Memory B cell (primary cell): ENCODE measurements around the gene THEM4.
"Not testable (repeated sequence)": the region's sequence is repeated elsewhere in the genome, so short reads cannot be mapped to it uniquely, and the experiment has no call there.

Source experiments
- ATAC-seq: fragments of 150-1000 bp; cut with Tn5 transposase; 2 replicates; pipeline ENCODE4 v1.10.0; 2021; ENCODE audit warnings: low read depth, mild to moderate bottlenecking, moderate library complexity
- DNase-seq, 2 donors: peaks; one replicate each; pipeline ENCODE4 v3.0.0; 2022; ENCODE audit warnings: low spot score in 2 of 2
- H3K27ac Mint-ChIP-seq: one replicate; pipeline ENCODE4 v1.8.0; 2022; ENCODE audit warnings: mild to moderate bottlenecking, moderate library complexity, mixed read lengths
- H3K27me3 Mint-ChIP-seq: one replicate; pipeline ENCODE4 v1.8.0; 2022; ENCODE audit warnings: mixed read lengths
- H3K36me3 Mint-ChIP-seq: one replicate; pipeline ENCODE4 v1.8.0; 2022; ENCODE audit warnings: mild to moderate bottlenecking, mixed read lengths
- H3K4me1 Mint-ChIP-seq: one replicate; pipeline ENCODE4 v1.8.0; 2022; ENCODE audit warnings: mixed read lengths
- H3K4me3 Mint-ChIP-seq: one replicate; pipeline ENCODE4 v1.8.0; 2022; ENCODE audit warnings: mild to moderate bottlenecking, moderate library complexity, mixed read lengths
- H3K9me3 Mint-ChIP-seq: one replicate; pipeline ENCODE4 v1.8.0; 2022; ENCODE audit warnings: mixed read lengths

THEM4 gene

DNA sequence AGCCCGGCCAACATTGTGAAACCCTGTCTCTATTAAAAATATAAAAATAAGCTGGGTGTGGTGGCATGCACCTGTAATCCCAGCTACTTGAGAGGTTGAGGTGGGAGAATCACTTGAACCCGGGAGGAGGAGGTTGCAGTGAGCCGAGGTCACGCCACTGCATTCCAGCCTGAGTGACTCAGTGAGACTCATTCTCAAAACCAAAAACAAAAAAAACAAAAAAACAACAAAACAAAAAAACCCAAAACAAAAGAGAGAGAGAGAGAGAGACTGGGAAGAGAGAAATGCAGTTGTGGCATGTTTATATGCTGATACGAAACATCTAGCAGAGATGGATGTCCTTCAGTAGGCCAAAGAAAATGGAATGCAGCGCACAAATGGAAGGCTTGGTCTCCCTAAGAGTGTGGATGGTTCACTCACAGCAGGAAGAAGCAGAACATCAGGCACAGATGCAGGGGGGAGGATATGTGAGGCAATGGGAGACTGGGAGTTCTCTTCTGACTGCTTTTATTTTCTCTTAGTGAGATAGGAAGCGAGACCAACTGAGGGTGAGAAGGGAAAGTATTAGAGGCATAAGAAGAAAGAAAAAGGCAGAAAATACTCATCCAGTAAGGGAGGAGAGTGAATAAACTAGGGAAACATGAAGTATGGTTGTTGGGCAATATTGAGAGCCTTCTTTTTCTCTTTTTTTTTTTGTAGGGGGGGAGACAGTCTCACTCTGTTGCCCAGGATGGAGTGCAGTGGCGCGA, 16.0 kb downstream of the THEM4 start:
- no peaks in the 10 kb centered on the region for H3K9me3 Mint-ChIP-seq
- H3K36me3 Mint-ChIP-seq = peaks cover 29% of the 10 kb centered on the region
- no peak overlapping the region for H3K27ac Mint-ChIP-seq
- DNase-seq (no peak), ATAC-seq (no peak)
- H3K4me1 Mint-ChIP-seq = no peaks in the 10 kb centered on the region
- no peaks in the 10 kb centered on the region for H3K27me3 Mint-ChIP-seq
- H3K4me3 Mint-ChIP-seq = no peak overlapping the region

DNA sequence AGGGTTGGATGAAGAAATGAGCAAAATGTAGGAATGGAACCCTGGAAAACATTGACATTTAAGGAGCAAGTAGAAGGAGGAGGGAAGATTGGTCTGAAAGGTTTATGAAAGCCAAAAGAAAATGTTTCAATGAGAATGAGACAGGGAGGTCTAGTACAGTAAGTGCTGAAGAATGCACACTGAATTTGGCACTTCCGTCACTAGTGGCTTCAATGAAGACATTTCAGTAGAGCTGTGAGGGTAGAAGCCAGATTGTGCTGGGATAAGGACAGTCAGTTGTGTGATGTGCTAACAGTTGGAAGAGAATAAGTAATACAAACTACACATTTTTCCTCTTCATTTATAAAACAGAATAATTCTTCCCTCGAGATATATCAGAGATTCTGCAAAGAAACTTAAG, 17.1 kb downstream of the THEM4 start:
- Mint-ChIP-seq H3K27ac (no peak overlapping the region), H3K36me3 (peaks cover 34% of the 10 kb centered on the region), H3K9me3 (no peaks in the 10 kb centered on the region), H3K4me1 (no peaks in the 10 kb centered on the region), H3K4me3 (no peak overlapping the region), H3K27me3 (no peaks in the 10 kb centered on the region)
- DNase-seq (no peak), ATAC-seq (no peak)

DNA sequence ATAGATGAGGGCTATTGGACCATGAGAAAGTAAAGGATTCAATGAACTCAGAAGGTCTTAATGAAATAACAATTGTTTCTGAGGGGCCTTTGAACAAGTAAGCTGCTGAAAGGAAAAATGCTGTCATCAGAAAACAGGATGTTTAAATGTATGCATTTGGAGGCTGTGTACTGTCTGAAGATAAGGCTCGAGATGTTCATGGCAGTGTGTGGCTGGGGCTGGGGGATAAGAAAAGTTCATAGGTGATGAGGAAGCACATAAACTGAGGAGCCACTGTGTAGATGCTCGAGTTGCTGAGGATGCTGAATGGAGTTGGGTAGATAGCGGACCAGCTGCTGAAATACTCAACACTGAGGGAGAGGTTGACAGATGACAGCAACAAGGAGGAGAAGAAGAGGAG, 17.8 kb downstream of the THEM4 start:
- ATAC-seq (no peak), DNase-seq (no peak)
- Mint-ChIP-seq H3K27ac (peak overlapping the region; percentile 75), H3K27me3 (no peaks in the 10 kb centered on the region), H3K36me3 (peaks cover 38% of the 10 kb centered on the region), H3K4me3 (no peak overlapping the region), H3K4me1 (no peaks in the 10 kb centered on the region), H3K9me3 (no peaks in the 10 kb centered on the region)

DNA sequence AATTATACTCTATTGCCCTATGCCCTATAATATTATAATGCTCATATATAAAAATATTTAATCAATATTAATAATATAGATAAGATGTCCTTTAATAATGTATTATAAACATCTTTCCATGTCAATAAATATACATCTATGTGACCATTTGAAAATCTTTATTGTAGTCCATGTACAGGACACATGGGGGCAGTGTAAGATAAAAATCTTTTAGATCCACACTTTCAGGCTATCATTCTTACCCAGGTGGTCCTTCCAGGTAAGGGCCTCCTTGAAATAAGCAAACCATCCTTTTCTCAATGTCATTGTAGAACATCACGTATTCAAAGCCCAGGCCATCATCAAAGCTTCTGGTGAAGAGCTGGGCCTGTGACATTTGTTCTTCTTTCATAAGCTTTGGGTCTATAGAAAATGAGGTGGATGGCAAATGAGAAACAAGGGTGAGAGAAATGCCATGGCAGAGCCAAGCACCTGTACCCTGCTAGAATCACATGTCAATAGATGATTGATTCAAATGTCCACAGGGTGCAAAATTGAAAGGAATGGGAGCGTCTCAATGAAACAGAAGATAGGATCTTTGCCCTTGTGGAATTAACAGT, 20.2 kb downstream of the THEM4 start:
- H3K9me3 Mint-ChIP-seq = no peaks in the 10 kb centered on the region
- peaks cover 3% of the 10 kb centered on the region for H3K4me1 Mint-ChIP-seq
- no peak for DNase-seq
- H3K4me3 Mint-ChIP-seq = no peak overlapping the region
- H3K27ac Mint-ChIP-seq = no peak overlapping the region
- peak; percentile 42 for ATAC-seq
- H3K27me3 Mint-ChIP-seq = no peaks in the 10 kb centered on the region
- H3K36me3 Mint-ChIP-seq = peaks cover 35% of the 10 kb centered on the region

DNA sequence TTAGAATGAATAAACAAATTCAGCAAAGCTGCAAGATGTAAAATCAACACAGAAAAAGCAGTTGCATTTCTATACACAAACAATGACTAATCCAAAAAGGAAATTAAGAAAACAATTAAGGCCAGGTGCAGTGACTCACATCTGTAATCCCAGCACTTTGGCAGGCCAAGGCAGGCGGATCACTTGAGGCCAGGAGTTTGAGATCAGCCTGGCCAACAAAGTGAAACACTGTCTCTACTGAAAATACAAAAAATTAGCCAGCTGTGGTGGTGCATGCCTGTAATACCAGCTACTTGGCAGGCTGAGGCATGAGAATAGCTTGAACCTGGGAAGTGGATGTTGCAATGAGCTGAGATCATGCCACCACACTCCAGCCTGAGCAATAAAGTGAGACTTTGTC, 22.3 kb downstream of the THEM4 start:
- DNase-seq = no peak
- no peaks in the 10 kb centered on the region for H3K9me3 Mint-ChIP-seq
- peaks cover 27% of the 10 kb centered on the region for H3K36me3 Mint-ChIP-seq
- H3K4me3 Mint-ChIP-seq = no peak overlapping the region
- H3K27ac Mint-ChIP-seq = no peak overlapping the region
- peaks cover 3% of the 10 kb centered on the region for H3K4me1 Mint-ChIP-seq
- no peaks in the 10 kb centered on the region for H3K27me3 Mint-ChIP-seq
- ATAC-seq = no peak

DNA sequence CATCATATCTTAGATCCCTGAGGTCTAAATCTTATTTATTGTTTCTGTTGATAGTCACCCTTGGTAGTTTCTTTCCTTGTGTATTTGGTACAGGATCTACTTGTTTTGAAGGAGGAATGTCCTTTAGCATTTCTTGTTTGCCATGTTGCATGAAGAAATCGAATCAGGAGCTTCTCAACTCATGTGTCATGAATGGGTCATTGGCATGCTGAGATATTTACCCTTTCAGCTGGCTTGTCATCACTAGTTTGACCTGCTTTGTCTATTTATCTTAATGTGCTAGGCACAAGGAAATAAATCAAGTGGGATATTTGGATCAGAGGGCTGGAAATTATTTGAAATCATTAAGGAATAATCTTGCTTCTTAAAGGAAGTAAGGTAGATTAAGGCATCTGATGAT, 23.8 kb downstream of the THEM4 start:
- H3K27ac Mint-ChIP-seq = no peak overlapping the region
- DNase-seq (no peak), ATAC-seq (no peak)
- no peaks in the 10 kb centered on the region for H3K27me3 Mint-ChIP-seq
- H3K9me3 Mint-ChIP-seq = no peaks in the 10 kb centered on the region
- no peak overlapping the region for H3K4me3 Mint-ChIP-seq
- H3K4me1 Mint-ChIP-seq = peaks cover 3% of the 10 kb centered on the region
- peaks cover 19% of the 10 kb centered on the region for H3K36me3 Mint-ChIP-seq

DNA sequence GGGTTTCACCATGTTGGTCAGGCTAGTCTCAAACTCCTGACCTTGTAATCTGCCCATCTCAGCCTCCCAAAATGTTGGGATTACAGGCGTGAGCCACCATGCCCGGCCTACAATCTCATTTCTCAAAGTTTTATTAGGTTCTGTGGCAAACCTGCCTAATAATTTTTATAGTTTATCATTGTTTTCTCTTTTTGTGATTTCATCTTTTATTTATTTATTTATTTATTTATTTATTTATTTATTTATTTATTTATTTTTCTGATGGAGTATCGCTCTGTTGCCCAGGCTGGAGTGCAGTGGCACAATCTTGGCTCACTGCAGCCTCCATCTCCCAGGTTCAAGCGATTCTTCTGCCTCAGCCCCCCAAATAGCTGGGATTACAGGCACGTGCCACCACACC, 24.4 kb downstream of the THEM4 start:
- peaks cover 19% of the 10 kb centered on the region for H3K36me3 Mint-ChIP-seq
- not testable (repeated sequence) for DNase-seq, H3K4me3 Mint-ChIP-seq, H3K27ac Mint-ChIP-seq, H3K27me3 Mint-ChIP-seq, H3K4me1 Mint-ChIP-seq, ATAC-seq, H3K9me3 Mint-ChIP-seq

DNA sequence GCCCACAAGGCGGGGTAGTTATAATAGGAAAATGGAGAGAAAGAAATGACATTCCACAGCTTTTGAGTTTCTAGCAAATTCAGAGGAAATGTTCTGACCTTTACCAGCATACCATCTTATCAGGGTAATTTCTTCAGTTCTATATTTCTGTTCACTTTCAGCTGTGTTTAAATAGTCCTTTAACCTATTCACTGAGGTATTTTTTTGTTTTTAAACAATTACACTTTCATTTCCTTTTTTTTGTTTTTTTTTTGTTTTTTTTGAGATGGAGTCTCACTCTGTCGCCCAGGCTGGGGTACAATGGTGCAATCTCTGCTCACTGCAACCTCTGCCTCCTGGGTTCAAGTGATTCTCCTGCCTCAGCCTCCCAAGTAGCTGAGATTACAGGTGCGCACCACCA, 24.9 kb downstream of the THEM4 start:
- H3K9me3 Mint-ChIP-seq, H3K27ac Mint-ChIP-seq, DNase-seq, H3K27me3 Mint-ChIP-seq, H3K4me1 Mint-ChIP-seq, H3K4me3 Mint-ChIP-seq: not testable (repeated sequence)
- peaks cover 19% of the 10 kb centered on the region for H3K36me3 Mint-ChIP-seq
- peak; percentile 52 for ATAC-seq

DNA sequence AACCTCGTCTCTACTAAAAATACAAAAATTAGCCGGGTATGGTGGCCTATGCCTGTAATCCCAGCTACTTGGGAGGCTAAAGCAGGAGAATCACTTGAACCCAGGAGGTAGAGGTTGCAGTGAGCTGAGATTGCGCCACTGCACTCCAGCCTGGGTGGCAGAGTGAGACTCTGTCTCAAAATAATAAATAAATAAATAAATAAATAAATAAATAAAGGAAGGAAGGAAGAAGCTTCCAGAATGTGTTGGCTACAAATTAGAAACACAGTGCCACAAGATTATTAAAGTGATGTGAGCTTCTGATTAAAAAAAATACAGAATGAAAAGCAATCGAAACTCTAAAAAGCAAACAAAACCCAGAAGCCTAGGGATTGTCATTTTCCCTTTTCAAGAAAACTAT, 25.4 kb downstream of the THEM4 start:
- H3K9me3 Mint-ChIP-seq, H3K27me3 Mint-ChIP-seq, H3K4me3 Mint-ChIP-seq, H3K27ac Mint-ChIP-seq, H3K4me1 Mint-ChIP-seq, DNase-seq, ATAC-seq: not testable (repeated sequence)
- peaks cover 15% of the 10 kb centered on the region for H3K36me3 Mint-ChIP-seq

DNA sequence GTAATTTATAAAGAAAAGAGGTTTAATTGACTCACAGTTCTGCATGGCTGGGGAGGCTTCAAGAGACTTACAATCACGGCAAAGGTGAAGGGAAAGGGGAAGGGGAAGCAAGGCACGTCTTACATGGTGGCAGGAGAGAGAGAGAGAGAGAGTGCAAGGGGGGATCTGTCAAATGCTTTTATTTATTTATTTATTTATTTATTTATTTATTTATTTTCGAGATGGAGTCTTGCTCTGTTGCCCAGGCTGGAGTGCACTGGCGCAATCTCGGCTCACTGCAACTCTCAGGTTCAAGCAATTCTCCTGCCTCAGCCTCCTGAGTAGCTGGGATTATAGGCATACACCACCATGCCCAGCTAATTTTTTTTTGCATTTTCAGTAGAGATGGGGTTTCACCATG, 26.4 kb downstream of the THEM4 start:
- not testable (repeated sequence) for H3K27me3 Mint-ChIP-seq, H3K9me3 Mint-ChIP-seq, DNase-seq, H3K27ac Mint-ChIP-seq, ATAC-seq, H3K4me3 Mint-ChIP-seq, H3K4me1 Mint-ChIP-seq
- H3K36me3 Mint-ChIP-seq = peaks cover 15% of the 10 kb centered on the region

DNA sequence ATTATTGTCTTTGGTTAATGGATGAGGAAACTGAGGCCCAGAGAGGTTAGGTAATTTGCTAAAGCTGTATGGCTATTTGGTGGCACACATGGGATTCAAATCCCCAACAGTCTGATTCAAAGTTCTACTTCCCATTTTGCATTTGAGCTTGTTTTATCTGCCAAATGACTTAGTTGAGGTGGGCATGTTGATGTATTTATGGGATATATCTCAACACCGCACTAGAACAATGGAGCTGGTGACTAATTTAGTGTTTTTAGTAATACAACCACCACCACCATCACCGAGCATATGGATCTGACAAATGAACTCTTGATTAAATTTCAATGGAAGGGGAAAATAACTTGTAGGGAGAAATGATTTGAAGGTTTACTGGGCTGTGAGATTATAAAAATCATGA, 26.8 kb downstream of the THEM4 start:
- Mint-ChIP-seq H3K4me3 (no peak overlapping the region), H3K4me1 (peaks cover 3% of the 10 kb centered on the region), H3K27ac (no peak overlapping the region), H3K9me3 (no peaks in the 10 kb centered on the region), H3K27me3 (no peaks in the 10 kb centered on the region), H3K36me3 (peaks cover 13% of the 10 kb centered on the region)
- ATAC-seq = no peak
- no peak for DNase-seq

DNA sequence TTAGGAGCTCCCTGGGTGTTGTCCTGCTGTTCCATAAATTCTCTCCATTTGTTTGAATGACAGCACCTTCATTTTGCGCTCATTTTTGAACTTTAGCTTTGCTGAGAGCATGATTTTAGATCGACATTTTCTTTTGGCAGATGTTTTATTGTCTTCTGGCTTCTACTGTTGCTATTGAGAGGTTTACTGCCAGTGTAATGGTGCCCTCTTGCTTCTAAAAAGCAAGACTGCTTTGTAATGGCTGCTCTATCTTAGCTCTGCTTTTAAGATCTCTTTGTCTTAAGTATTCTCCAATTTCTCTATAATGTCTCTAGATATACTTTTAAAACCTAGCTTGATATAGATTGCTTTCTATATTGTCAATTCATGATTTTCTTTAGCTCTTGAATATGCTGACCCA, 27.8 kb downstream of the THEM4 start:
- peaks cover 10% of the 10 kb centered on the region for H3K36me3 Mint-ChIP-seq
- no peaks in the 10 kb centered on the region for H3K27me3 Mint-ChIP-seq
- H3K9me3 Mint-ChIP-seq = no peaks in the 10 kb centered on the region
- ATAC-seq = no peak
- no peak overlapping the region for H3K4me3 Mint-ChIP-seq
- H3K27ac Mint-ChIP-seq = no peak overlapping the region
- H3K4me1 Mint-ChIP-seq = peaks cover 3% of the 10 kb centered on the region
- DNase-seq = no peak

DNA sequence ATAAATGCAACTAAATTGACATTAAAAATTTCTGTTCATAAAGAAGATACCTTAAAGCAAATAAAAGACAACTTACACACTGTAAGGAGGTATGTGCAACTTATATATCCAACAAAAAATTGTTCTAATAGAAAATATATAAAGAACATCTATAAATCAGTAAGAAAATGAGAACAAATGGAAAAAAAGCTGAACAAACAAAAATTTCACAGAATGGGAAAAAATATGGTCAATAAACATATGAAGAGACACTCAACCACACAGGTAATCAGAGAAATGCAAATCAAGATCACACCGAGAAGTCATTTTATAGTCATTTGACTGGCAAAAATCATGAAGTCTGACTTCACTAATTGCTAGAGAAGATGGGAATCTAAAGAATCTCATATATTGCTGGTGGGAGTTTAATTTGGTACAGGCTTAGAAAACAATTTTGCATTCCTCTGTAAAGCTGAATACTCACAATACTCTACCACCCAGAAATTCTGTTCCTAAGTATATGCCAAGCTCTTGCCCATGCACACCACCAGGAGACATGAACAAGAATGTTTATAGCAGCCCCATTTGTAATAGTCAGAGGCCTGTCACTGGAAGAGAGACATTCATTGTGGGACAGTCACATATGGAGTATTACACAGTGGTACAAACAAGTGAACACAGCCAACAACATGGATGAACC, 33.8 kb downstream of the THEM4 start:
- Mint-ChIP-seq H3K27ac (no peak overlapping the region), H3K9me3 (no peaks in the 10 kb centered on the region)

DNA sequence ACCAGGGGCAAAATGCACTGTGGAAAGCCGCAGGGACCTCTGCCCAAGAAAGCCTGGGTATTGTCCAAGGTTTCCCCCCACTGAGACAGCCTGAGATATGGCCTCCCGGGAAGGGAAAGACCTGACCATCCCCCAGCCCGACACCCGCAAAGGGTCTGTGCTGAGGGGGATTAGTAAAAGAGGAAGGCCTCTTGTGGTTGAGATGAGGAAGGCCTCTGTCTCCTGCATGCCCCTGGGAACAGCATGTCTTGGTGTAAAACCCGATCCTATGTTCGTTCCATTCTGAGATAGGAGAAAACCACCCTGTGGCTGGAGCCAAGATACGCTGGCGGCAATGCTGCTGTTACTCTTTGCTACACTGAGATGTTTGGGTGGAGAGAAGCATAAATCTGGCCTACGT, 36.5 kb downstream of the THEM4 start:
- H3K9me3 Mint-ChIP-seq, H3K4me3 Mint-ChIP-seq, H3K27ac Mint-ChIP-seq, H3K36me3 Mint-ChIP-seq, H3K27me3 Mint-ChIP-seq, ATAC-seq, H3K4me1 Mint-ChIP-seq, DNase-seq: not testable (repeated sequence)

More for the DNA sequence above, 33.8 kb downstream of the THEM4 start:
- no peak overlapping the region for H3K4me3 Mint-ChIP-seq
- no peaks in the 10 kb centered on the region for H3K27me3 Mint-ChIP-seq
- ATAC-seq (no peak), DNase-seq (no peak)
- no peaks in the 10 kb centered on the region for H3K4me1 Mint-ChIP-seq
- H3K36me3 Mint-ChIP-seq = peaks cover 12% of the 10 kb centered on the region
